ENCODE data around the gene ZNF516.
A peak's percentile ranks its signal among the peaks of the same experiment; 100 is the strongest.

ZNF516 gene

DNA sequence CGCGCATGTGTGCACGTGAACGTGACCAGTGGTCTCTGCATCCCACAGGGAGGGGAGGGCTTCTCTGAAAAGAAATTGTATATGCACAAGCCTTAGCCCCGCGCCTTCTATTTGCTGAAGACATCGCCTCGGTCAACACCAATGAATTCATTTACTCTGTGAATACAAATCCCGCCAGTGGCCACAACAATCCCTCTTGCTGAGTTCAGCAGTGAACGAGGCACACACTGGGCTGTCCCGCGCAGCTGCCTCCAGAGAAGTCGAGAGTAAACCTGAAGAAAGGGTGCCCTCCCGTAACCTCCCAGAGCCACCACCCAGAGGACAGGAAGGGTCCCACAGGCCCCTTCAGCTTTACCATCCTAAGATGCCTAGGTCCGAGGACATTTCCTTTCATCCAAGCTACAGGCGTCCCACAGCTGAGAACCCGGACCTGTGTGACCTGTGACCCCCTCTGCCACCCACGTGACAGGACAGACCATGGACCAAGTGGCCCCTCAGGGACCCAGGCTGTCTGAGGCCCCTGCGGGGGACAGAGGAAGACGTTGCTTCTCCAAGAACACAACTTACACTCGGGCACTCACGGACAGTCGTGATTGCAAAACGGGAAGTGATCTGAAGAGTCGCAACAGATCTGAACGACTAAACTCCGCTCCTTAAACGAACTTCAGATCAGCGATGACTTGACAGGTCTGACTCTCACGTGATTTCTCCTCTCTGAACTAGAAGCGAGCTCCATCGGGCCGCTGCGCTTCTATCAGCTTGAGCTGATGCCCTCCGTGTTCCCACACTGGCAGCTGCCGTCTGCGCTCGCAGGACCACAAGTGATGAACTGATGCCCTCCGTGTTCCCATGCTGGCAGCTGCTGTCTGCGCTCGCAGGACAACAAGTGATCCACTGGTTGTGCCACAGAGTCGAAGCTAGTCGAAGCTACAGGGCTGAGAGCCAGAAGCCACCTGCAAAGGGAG is 92.7 kb downstream of the ZNF516 start:
- in situ Hi-C loops (cut with HindIII; ENCODE audit: low sequenced_read_pairs): no loop called here
- H3K4me3 ChIP-seq (ENCODE audit: low read depth, low read length): no peak overlapping the region

DNA sequence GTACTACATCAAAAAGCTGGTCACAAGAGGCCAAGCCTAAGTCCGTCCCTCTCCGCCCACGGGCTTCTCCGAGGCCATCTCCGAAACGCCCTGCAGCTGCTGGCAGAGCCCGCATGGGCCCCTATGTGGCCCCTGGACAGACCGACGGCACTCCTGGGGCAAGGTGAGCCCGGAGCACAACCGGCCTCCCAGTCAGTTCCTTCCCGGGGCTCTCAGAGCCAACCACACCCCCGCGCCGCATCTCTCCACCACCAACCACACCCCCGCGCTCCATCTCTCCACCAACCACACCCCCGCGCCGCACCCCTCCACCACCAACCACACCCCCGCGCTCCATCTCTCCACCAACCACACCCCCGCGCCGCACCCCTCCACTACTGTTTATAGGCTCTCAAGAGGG is 93.5 kb downstream of the ZNF516 start:
- in situ Hi-C loops (cut with HindIII; ENCODE audit: low sequenced_read_pairs): no loop called here
- TF ChIP-seq, protein P1, sequence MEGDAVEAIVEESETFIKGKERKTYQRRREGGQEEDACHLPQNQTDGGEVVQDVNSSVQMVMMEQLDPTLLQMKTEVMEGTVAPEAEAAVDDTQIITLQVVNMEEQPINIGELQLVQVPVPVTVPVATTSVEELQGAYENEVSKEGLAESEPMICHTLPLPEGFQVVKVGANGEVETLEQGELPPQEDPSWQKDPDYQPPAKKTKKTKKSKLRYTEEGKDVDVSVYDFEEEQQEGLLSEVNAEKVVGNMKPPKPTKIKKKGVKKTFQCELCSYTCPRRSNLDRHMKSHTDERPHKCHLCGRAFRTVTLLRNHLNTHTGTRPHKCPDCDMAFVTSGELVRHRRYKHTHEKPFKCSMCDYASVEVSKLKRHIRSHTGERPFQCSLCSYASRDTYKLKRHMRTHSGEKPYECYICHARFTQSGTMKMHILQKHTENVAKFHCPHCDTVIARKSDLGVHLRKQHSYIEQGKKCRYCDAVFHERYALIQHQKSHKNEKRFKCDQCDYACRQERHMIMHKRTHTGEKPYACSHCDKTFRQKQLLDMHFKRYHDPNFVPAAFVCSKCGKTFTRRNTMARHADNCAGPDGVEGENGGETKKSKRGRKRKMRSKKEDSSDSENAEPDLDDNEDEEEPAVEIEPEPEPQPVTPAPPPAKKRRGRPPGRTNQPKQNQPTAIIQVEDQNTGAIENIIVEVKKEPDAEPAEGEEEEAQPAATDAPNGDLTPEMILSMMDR (IDR thresholded peaks at IDR 0.05; ENCODE audit: low read depth, low read length): no peak

More for the DNA sequence above, 92.7 kb downstream of the ZNF516 start:
- no peak for DNase-seq (ENCODE audit: low read depth, low spot score)
- TF ChIP-seq, protein P1 (IDR thresholded peaks at IDR 0.05; ENCODE audit: low read depth, low read length): no peak

DNA sequence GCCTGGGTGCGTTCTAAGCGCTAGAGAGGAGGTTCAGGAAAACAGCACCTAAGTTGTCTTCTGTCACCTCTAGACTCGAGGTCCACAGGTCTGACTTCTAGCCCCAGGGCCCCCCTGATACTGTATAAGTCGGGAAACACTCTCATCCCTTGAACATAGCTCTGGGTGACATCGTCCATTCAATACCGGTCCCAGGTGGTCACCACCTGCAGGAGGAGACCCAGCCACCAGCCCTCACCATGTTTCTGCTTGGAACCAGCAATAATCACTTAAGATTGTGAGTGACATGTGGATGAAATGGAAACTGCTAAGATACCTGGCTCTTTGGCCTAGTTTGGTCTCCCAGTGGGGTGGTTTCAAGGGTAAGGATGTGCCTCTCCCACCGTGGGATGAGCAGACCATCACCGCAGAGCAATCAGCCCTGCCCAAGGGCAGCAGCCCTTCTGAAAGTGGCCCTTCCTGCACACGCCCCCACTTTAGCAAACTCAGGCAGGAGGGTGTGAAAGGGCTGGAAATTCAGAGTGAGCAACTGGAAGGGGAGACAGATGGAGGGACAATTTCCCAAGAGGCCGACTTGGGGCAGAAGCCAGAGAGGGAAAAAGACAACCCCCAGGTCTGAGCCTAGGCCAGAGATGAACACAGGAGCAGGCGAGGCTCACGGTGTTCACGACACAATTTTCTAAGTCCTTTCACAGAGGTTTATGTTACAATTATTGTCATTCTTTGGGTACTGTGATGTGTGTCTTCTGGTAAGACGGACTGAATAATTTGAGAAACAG is 95.2 kb downstream of the ZNF516 start:
- TF ChIP-seq, protein P1 (IDR thresholded peaks at IDR 0.05; ENCODE audit: low read depth, low read length): no peak
- in situ Hi-C loops (cut with HindIII; ENCODE audit: low sequenced_read_pairs): no loop called here
- H3K4me3 ChIP-seq (ENCODE audit: low read depth, low read length): no peak overlapping the region
- no peak for DNase-seq (ENCODE audit: low read depth, low spot score)

More for the DNA sequence above, 93.5 kb downstream of the ZNF516 start:
- DNase-seq (ENCODE audit: low read depth, low spot score): no peak
- H3K4me3 ChIP-seq (ENCODE audit: low read depth, low read length): no peak overlapping the region

DNA sequence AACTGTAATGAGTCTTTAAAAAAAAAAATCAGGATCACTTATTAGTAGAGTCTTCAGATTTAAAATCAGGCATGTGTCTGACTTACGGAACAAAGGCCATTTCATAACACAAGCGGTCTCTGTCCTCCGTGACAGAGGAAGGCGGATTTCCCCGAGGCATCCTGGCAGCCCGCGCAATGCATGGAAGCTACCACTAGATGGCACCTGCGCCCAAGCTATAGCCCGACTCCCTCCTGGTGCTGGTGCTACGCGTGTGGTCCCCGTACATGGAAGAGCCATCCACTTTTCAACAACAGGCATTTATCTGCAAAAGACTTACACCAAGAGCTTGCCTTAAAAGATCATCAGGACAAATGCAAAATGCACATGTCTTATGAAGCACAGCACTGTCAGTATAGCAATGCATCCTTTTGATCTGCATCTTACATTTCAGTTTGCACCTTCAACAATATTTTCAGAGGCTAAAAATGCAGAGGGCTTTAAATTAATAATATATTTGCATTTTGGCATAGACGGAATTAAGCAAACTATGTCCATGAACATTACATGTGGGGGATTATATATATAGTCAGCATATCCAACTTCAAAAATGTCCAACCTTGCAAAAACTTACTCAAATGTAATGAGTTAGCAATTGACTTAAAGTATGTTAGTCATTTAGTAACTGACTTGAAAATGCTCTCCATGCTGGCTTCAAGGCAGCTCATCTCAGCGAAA is 96.0 kb downstream of the ZNF516 start:
- TF ChIP-seq, protein P1 (IDR thresholded peaks at IDR 0.05; ENCODE audit: low read depth, low read length): peak; percentile 98
- in situ Hi-C loops (cut with HindIII; ENCODE audit: low sequenced_read_pairs): no loop called here
- H3K4me3 ChIP-seq (ENCODE audit: low read depth, low read length): no peak overlapping the region
- DNase-seq (ENCODE audit: low read depth, low spot score): peak; percentile 70

DNA sequence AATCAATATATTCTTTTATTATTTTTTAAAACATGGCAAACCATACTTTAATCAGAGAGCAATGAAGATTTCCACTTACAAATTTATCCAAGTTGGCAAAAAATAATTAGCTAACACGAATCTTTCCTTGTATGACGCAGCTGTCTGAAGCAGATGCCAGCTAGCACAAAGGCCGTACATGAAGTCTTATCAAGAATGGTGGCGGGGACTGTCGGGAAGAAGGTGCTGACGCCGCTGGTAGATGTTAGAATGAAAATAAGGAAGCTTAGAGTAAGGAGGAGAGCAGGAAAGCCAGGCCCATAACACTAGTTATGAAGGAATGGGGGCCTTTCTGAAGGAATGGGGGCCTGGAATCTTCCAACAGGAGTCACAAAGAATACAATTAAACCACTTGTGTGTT is 96.7 kb downstream of the ZNF516 start:
- TF ChIP-seq, protein P1 (IDR thresholded peaks at IDR 0.05; ENCODE audit: low read depth, low read length): no peak
- H3K4me3 ChIP-seq (ENCODE audit: low read depth, low read length): no peak overlapping the region
- in situ Hi-C loops (cut with HindIII; ENCODE audit: low sequenced_read_pairs): no loop called here
- DNase-seq (ENCODE audit: low read depth, low spot score): no peak

DNA sequence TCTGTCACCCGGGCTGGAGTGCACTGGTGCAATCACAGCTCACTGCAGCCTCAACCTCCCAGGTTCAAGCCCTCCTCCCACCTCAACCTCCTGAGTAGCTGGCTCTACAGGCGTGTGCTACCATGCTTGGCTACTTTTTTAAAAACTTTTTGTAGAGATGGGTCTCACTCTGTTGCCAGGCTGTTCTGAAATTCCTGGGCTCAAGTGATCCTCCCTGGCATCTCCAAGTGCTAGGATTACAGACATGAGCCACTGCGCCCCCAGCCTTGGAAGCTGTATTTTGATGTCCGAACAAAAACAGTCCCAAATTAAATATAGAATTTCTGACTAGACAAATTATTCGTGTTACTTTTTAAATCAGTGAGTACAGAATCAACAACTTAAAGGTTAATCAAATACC is 97.4 kb downstream of the ZNF516 start:
- no peak overlapping the region for H3K4me3 ChIP-seq (ENCODE audit: low read depth, low read length)
- no peak for DNase-seq (ENCODE audit: low read depth, low spot score)
- TF ChIP-seq, protein P1 (IDR thresholded peaks at IDR 0.05; ENCODE audit: low read depth, low read length): no peak
- in situ Hi-C loops (cut with HindIII; ENCODE audit: low sequenced_read_pairs): no loop called here
